Medulla oblongata (tissue), 1 donor: Measurements from ENCODE around the gene ALDH3B2.
"Not testable (repeated sequence)": the region's sequence is repeated elsewhere in the genome, so short reads cannot be mapped to it uniquely, and the experiment has no call there.

Experiments
- DNase-seq: peaks from one replicate; pipeline ENCODE4 v3.0.0-alpha.2; 2015; ENCODE audit errors: extremely low spot score

The ALDH3B2 gene, protein sequence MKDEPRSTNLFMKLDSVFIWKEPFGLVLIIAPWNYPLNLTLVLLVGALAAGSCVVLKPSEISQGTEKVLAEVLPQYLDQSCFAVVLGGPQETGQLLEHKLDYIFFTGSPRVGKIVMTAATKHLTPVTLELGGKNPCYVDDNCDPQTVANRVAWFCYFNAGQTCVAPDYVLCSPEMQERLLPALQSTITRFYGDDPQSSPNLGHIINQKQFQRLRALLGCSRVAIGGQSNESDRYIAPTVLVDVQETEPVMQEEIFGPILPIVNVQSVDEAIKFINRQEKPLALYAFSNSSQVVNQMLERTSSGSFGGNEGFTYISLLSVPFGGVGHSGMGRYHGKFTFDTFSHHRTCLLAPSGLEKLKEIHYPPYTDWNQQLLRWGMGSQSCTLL

DNA sequence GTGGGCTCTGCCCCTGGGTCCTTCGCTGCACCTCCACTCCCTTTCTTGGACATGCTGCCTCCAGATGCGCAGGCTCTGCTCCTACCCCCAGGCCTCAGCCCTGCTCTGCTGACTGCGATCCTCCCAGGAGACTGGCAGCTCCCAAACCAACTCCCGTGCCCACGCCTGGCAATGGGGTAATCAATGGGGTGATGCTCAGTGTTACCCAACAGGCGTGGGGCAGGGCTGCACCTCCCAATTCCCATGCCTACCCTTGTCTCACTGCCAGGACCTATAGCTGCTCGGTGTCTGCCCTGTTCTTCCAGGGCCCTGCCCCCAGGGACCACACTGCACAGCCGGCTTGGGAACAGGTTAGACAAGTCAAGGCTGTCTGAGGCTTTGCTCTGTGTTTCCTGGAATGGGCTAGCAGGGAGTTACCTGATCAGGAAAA is at the start of gene ALDH3B2:
Gene ALDH3B2, minus strand, starts transcription at position 182 of the 430 bp plus-strand sequence. CDS start 7,688 bp downstream, outside the sequence.
- no peak for DNase-seq

GRCh38 chr11:67723036-67723435 is 48.6 kb upstream of the ALDH3B2 start:
- DNase-seq: not testable (repeated sequence)

GRCh38 chr11:67716226-67716625 is 41.8 kb upstream of the ALDH3B2 start:
- DNase-seq: not testable (repeated sequence)

GRCh38 chr11:67715801-67716200 is 41.4 kb upstream of the ALDH3B2 start:
- DNase-seq: not testable (repeated sequence)

DNA sequence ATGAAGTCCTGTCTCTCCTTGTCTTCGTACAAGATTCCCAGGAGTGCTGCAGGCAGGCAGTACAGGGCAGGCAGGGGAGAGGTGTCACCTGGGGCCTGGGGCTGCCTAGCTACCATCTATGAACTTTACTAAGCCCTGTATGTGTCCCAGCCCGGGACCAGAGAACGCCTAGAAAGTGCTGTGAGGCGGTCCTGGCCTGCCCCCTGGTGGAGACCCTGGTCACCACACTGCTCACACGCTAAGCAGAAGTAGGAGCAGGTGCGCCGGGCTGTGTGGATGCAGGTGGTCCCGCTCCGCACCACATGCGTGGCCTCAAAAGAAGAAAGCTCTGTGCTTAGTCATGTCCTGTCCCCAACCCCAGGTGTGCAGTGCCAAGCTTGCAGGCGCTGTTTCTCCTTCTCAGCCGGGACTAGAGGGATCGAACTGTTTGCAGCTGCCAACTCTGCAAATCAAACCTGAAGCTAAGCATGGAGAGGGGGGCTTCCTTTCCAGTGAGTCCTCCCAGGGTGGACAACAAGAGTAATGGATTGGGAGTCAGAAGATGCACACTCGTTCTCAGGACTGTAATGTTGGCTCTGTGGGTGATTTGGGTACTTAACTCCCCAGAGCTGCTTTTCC is 39.6 kb upstream of the ALDH3B2 start:
- not testable (repeated sequence) for DNase-seq

DNA sequence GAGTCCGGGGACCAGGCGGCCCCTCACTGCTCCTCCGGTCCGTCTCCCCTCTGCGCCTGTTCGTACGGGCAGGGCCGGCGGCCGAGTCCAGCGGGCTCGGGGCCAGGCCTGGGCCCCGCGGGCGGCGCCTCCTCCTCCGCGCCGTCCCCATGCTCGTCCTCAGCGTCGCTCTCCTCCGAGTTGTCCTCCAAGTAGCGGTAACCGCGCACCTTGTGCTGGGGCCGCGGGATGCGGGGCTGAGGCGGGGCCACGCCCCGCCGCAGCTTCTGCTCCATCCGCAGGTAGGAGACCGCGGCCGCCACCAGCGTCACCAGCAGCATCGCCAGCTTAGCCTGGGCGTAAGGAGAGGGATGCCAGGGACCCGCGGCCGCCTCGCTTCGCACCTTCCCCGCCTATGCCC is 37.3 kb upstream of the ALDH3B2 start:
- not testable (repeated sequence) for DNase-seq

DNA sequence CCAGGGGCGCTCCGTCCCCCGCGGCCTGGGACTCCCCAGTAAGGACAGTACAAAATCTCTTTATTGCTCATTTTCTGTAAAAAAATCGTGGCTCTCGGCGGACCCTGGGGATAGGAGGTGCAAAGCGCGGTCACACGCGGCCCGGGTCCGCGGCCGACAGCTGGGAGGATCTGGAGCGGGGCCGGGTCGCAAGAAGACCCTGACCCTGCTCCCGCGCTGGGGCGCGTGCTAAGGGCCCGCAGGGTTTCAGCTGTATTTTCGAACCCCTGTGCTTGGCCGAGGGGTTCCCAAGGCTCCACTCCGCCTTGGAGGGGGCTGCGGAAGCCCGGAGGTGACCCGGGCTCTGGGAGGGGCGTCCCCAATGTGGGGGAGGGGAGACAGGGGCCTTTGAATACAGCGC is 36.8 kb upstream of the ALDH3B2 start:
- DNase-seq: not testable (repeated sequence)

- DNase-seq: not testable (repeated sequence)
Measured at GRCh38 chr11:67709806-67710205, 35.4 kb upstream of the ALDH3B2 start.

DNA sequence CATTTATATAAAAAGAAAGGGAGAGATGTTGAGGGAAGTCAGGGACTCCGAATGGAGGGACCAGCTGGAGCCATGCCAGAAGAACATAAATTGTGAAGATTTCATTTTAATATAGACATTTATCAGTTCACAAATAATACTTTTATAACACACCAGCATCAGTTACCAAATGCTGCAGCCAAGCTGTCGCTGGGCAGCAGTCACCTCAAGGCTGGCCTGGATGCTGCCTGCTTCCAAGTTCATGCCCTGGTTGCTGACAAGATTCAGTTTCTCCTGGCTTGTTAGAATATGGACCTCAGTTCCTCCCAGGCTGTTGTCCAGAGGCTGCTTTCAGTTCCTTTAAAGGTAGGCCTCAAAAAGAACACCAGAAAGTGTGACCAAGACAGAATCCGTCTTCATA is 30.8 kb upstream of the ALDH3B2 start:
- DNase-seq: peak; percentile 41

GRCh38 chr11:67704524-67704923 is 30.1 kb upstream of the ALDH3B2 start:
- DNase-seq: no peak

- DNase-seq: not testable (repeated sequence)
Measured at GRCh38 chr11:67703709-67704108, 29.3 kb upstream of the ALDH3B2 start.

GRCh38 chr11:67700548-67701262 is 26.3 kb upstream of the ALDH3B2 start:
- no peak for DNase-seq

- DNase-seq: no peak
Measured at GRCh38 chr11:67700141-67700540, 25.7 kb upstream of the ALDH3B2 start.

DNA sequence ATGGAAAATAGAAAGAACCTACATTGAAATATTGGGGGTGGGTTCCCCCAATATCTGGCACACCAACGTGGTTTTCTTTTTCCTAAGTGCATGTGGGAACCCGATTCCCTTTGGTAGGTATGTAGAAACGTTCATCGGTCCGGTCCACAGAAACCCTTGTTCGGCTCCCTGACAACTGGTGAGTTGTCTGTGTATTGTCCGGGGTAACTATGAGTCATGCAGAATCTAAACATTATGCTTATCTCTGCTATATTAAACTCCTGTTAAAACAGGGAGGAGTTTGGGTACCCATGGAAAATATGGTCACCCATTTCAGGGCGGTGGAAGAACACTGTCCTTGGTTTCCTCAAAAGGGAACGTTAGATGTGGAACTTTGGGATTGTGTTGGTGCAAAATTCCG is 25.1 kb upstream of the ALDH3B2 start:
- DNase-seq: no peak

GRCh38 chr11:67698247-67698646 is 23.8 kb upstream of the ALDH3B2 start:
- DNase-seq: no peak

GRCh38 chr11:67697846-67698245 is 23.4 kb upstream of the ALDH3B2 start:
- no peak for DNase-seq

- DNase-seq: no peak
Measured at GRCh38 chr11:67696998-67697397, 22.6 kb upstream of the ALDH3B2 start.

- no peak for DNase-seq
Measured at GRCh38 chr11:67695606-67696005, 21.2 kb upstream of the ALDH3B2 start.

- no peak for DNase-seq
Measured at GRCh38 chr11:67694875-67695555, 20.6 kb upstream of the ALDH3B2 start.

DNA sequence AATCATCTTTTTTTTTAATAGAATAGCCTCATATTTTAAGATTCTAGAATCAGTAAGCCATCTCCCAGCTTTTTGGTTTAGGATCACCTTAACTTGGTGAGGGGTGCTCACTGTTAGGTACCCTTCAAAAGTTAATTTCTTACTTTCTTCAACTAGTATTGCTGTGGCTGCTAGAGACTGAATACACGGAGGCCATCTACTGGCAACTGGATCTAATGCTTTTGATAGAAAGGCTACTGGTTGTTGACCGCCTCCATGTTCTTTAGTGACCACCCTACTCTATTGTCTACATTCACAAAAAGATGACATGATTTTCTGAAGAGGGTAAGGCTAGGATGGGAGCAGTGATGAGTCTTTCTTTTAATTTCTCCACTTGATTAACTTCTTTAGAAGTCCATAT is 16.7 kb upstream of the ALDH3B2 start:
- DNase-seq: no peak

DNA sequence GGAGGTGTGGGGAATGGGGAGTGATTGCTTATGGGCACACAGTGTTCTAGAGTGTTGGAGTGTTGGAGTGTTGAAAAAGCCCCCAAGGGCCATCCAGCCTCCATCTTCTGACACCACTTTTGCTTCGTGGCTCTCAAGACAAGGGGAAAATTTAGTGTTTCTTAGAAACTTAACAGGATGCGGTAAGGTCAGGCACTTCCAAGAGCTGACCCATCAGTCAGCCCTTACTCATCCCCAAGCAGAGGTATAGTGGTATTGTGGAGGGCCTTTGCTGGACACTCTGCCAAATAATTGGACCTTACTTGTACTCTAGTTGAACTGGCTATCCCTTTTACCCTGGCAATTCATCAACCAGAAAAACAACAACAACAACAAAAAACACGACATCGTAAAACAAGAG is 14.8 kb upstream of the ALDH3B2 start:
- no peak for DNase-seq

GRCh38 chr11:67687986-67688385 is 13.6 kb upstream of the ALDH3B2 start:
- no peak for DNase-seq
